ENCODE data around the gene TIMM8A. TPM values are rescaled to one million over a fixed set of nuclear protein-coding genes. Genes with fewer than 3 reads are reported as not detected.
A peak's percentile ranks its signal among the peaks of the same experiment; 100 is the strongest.

Gene TIMM8A
- total RNA-seq (2022) = 30.9 and 31.1 TPM in 2 replicates
- percentile 89 among the genes with signal in this experiment for Bru-seq, nascent RNA
- percentile 88 among the genes with signal in this experiment for BruChase-seq, experiment 1, labeled RNA remaining after a 6-hour chase
- BruChase-seq, experiment 2, labeled RNA remaining after a 2-hour chase = percentile 94 among the genes with signal in this experiment
- long read RNA-seq, transcript TIMM8A-205 (2 exons, 1,194 nt) = major isoform, 24 of 34 reads
- long read RNA-seq, partial matches to known transcripts = 0 of 34 reads
- long read RNA-seq, other reads (novel, unspliced or antisense) = 7 of 34 reads

- DNase-seq = peak; percentile 81
- Mint-ChIP-seq H3K9me3 (ENCODE audit: low read depth, unreplicated experiment) (no peaks in the 10 kb centered on the region), H3K4me1 (ENCODE audit: low read depth, unreplicated experiment) (peaks cover 10% of the 10 kb centered on the region), H3K4me3 (ENCODE audit: low read depth, unreplicated experiment) (peak within 1 kb of the TSS; percentile 87), H3K36me3 (ENCODE audit: insufficient read depth, unreplicated experiment) (peaks cover 32% of the 10 kb centered on the region), H3K27me3 (ENCODE audit: unreplicated experiment) (no peaks in the 10 kb centered on the region), H3K27ac (ENCODE audit: unreplicated experiment) (peak within 1 kb of the TSS; percentile 79)
- TSS peak; percentile 93 for BruUV-seq (replicated peaks)
- TF ChIP-seq CTCF (IDR thresholded peaks at IDR 0.05; ENCODE audit: unreplicated experiment) = no peak
- intact Hi-C loops (cut with micrococcal nuclease; ENCODE audit: unreplicated experiment) = no loop called here
- CTCF ChIA-PET = interaction anchor here (2.0 kb wide), 1 partner anchor 42 kb away, joined by 5 read pairs; no protein-coding TSS in a partner anchor
Observed at GRCh38 chrX:101348452-101349192, at the start of gene TIMM8A. TSS of gene TIMM8A (minus strand) at chrX:101348742. CDS start at chrX:101348664, 78 bp downstream.

GRCh38 chrX:101397779-101398178 is 49.2 kb upstream of the TIMM8A start:
- no peaks in the 10 kb centered on the region for H3K27me3 Mint-ChIP-seq (ENCODE audit: unreplicated experiment)
- H3K9me3 Mint-ChIP-seq (ENCODE audit: low read depth, unreplicated experiment) = no peaks in the 10 kb centered on the region
- no peak overlapping the region for H3K4me3 Mint-ChIP-seq (ENCODE audit: low read depth, unreplicated experiment)
- H3K4me1 Mint-ChIP-seq (ENCODE audit: low read depth, unreplicated experiment) = peaks cover 14% of the 10 kb centered on the region
- CTCF ChIA-PET = no interaction called here
- intact Hi-C loops (cut with micrococcal nuclease; ENCODE audit: unreplicated experiment) = no loop called here
- BruUV-seq (replicated peaks) = TSS peak; percentile 2
- no peak for DNase-seq
- TF ChIP-seq CTCF (IDR thresholded peaks at IDR 0.05; ENCODE audit: unreplicated experiment) = no peak
- H3K27ac Mint-ChIP-seq (ENCODE audit: unreplicated experiment) = no peak overlapping the region
- H3K36me3 Mint-ChIP-seq (ENCODE audit: insufficient read depth, unreplicated experiment) = peaks cover 36% of the 10 kb centered on the region

GRCh38 chrX:101395789-101396188 is 47.2 kb upstream of the TIMM8A start:
- intact Hi-C loops (cut with micrococcal nuclease; ENCODE audit: unreplicated experiment) = no loop called here
- CTCF ChIA-PET = no interaction called here
- peaks cover 15% of the 10 kb centered on the region for H3K4me1 Mint-ChIP-seq (ENCODE audit: low read depth, unreplicated experiment)
- no peak overlapping the region for H3K4me3 Mint-ChIP-seq (ENCODE audit: low read depth, unreplicated experiment)
- no peak for DNase-seq
- no peaks in the 10 kb centered on the region for H3K27me3 Mint-ChIP-seq (ENCODE audit: unreplicated experiment)
- H3K9me3 Mint-ChIP-seq (ENCODE audit: low read depth, unreplicated experiment) = no peaks in the 10 kb centered on the region
- peaks cover 56% of the 10 kb centered on the region for H3K36me3 Mint-ChIP-seq (ENCODE audit: insufficient read depth, unreplicated experiment)
- no TSS peak for BruUV-seq (replicated peaks)
- no peak for TF ChIP-seq CTCF (IDR thresholded peaks at IDR 0.05; ENCODE audit: unreplicated experiment)
- H3K27ac Mint-ChIP-seq (ENCODE audit: unreplicated experiment) = no peak overlapping the region

- CTCF ChIA-PET = no interaction called here
- no peak overlapping the region for H3K4me3 Mint-ChIP-seq (ENCODE audit: low read depth, unreplicated experiment)
- intact Hi-C loops (cut with micrococcal nuclease; ENCODE audit: unreplicated experiment) = no loop called here
- H3K27ac Mint-ChIP-seq (ENCODE audit: unreplicated experiment) = no peak overlapping the region
- no TSS peak for BruUV-seq (replicated peaks)
- H3K36me3 Mint-ChIP-seq (ENCODE audit: insufficient read depth, unreplicated experiment) = peaks cover 61% of the 10 kb centered on the region
- TF ChIP-seq CTCF (IDR thresholded peaks at IDR 0.05; ENCODE audit: unreplicated experiment) = no peak
- peaks cover 15% of the 10 kb centered on the region for H3K4me1 Mint-ChIP-seq (ENCODE audit: low read depth, unreplicated experiment)
- no peaks in the 10 kb centered on the region for H3K27me3 Mint-ChIP-seq (ENCODE audit: unreplicated experiment)
- DNase-seq = no peak
- H3K9me3 Mint-ChIP-seq (ENCODE audit: low read depth, unreplicated experiment) = no peaks in the 10 kb centered on the region
Observed at GRCh38 chrX:101394372-101394771, 45.8 kb upstream of the TIMM8A start.

All from Calu3 (cell line).